HEK293 (cell line): Measurements from ENCODE around the gene SLC39A13.

Experiments used
- HIC1 ChIP-seq: fragments of 450-650 bp; formaldehyde crosslinking; IDR thresholded peaks from 2 replicates; pipeline ENCODE4 v1.5.1; 2016; ENCODE audit warnings: missing biosample characterization, missing genetic modification characterization
- OVOL3 ChIP-seq: fragments of 450-650 bp; formaldehyde crosslinking; IDR thresholded peaks from 2 replicates; pipeline ENCODE4 v1.5.1; 2016; ENCODE audit warnings: missing biosample characterization, missing genetic modification characterization
- PBX3 ChIP-seq: sonication (generic); formaldehyde crosslinking; IDR thresholded peaks from 2 replicates; pipeline ENCODE4 v1.8.1; 2022; ENCODE audit warnings: mild to moderate bottlenecking, moderate library complexity, missing genetic modification reagents
- PRDM4 ChIP-seq: fragments of 450-650 bp; formaldehyde crosslinking; IDR thresholded peaks from 2 replicates; pipeline ENCODE4 v1.5.1; 2017; ENCODE audit warnings: missing biosample characterization, missing genetic modification characterization
- REST ChIP-seq: fragments of 450-650 bp; formaldehyde crosslinking; IDR thresholded peaks from 2 replicates; pipeline ENCODE4 v1.5.1; 2016; ENCODE audit warnings: missing biosample characterization, missing genetic modification characterization
- SP2 ChIP-seq: fragments of 450-650 bp; formaldehyde crosslinking; IDR thresholded peaks from 2 replicates; pipeline ENCODE4 v1.5.1; 2016; ENCODE audit warnings: missing biosample characterization, missing genetic modification characterization
- SP7 ChIP-seq: fragments of 450-650 bp; formaldehyde crosslinking; IDR thresholded peaks from 2 replicates; pipeline ENCODE4 v1.5.1; 2016; ENCODE audit warnings: missing biosample characterization, missing genetic modification characterization
- TSHZ1 ChIP-seq: fragments of 450-650 bp; formaldehyde crosslinking; IDR thresholded peaks from 2 replicates; pipeline ENCODE4 v1.5.1; 2016; ENCODE audit warnings: missing biosample characterization, missing genetic modification characterization, borderline replicate concordance
- ZBTB1 ChIP-seq: fragments of 450-650 bp; formaldehyde crosslinking; IDR thresholded peaks from 2 replicates; pipeline ENCODE4 v1.5.1; 2016; ENCODE audit warnings: missing biosample characterization, missing genetic modification characterization
- ZBTB11 ChIP-seq: fragments of 450-650 bp; formaldehyde crosslinking; conservative IDR thresholded peaks from 2 replicates; pipeline ENCODE4 v1.5.1; 2016; ENCODE audit warnings: low read depth, missing biosample characterization, missing genetic modification characterization
- ZBTB20 ChIP-seq: fragments of 450-650 bp; formaldehyde crosslinking; IDR thresholded peaks from 2 replicates; pipeline ENCODE4 v1.5.1; 2016; ENCODE audit warnings: missing biosample characterization, missing genetic modification characterization
- ZIC2 ChIP-seq: fragments of 450-650 bp; formaldehyde crosslinking; IDR thresholded peaks from 2 replicates; pipeline ENCODE4 v1.5.1; 2016; ENCODE audit warnings: missing biosample characterization, missing genetic modification characterization
- ZNF16 ChIP-seq: fragments of 450-650 bp; formaldehyde crosslinking; IDR thresholded peaks from 2 replicates; pipeline ENCODE4 v1.5.1; 2016; ENCODE audit warnings: low read depth, missing biosample characterization, missing genetic modification characterization
- ZNF211 ChIP-seq: fragments of 450-650 bp; formaldehyde crosslinking; IDR thresholded peaks from 2 replicates; pipeline ENCODE4 v1.5.1; 2016; ENCODE audit warnings: low read depth, missing biosample characterization, missing genetic modification characterization
- ZNF324 ChIP-seq: fragments of 450-650 bp; formaldehyde crosslinking; IDR thresholded peaks from 2 replicates; pipeline ENCODE4 v1.5.1; 2016; ENCODE audit warnings: missing biosample characterization, missing genetic modification characterization
- ZNF341 ChIP-seq: fragments of 450-650 bp; formaldehyde crosslinking; IDR thresholded peaks from 2 replicates; pipeline ENCODE4; 2016; ENCODE audit warnings: low read depth, missing biosample characterization, missing genetic modification characterization
- ZNF555 ChIP-seq: fragments of 450-650 bp; formaldehyde crosslinking; conservative IDR thresholded peaks from 2 replicates; pipeline ENCODE4 v1.5.1; 2017; ENCODE audit warnings: missing biosample characterization, mild to moderate bottlenecking, missing genetic modification characterization, inconsistent platforms
- ZNF558 ChIP-seq: fragments of 450-650 bp; formaldehyde crosslinking; IDR thresholded peaks from 2 replicates; pipeline ENCODE4 v1.5.1; 2016; ENCODE audit warnings: missing biosample characterization, missing genetic modification characterization
- ZNF621 ChIP-seq: fragments of 450-650 bp; formaldehyde crosslinking; IDR thresholded peaks from 2 replicates; pipeline ENCODE4 v1.5.1; 2017; ENCODE audit warnings: missing biosample characterization, missing genetic modification characterization
- ZNF624 ChIP-seq: fragments of 450-650 bp; formaldehyde crosslinking; IDR thresholded peaks from 2 replicates; pipeline ENCODE4 v1.5.1; 2017; ENCODE audit warnings: missing biosample characterization, missing genetic modification characterization
- ZNF629 ChIP-seq: fragments of 450-650 bp; formaldehyde crosslinking; IDR thresholded peaks from 2 replicates; pipeline ENCODE4 v1.5.1; 2017; ENCODE audit warnings: missing biosample characterization, missing genetic modification characterization
- ZNF654 ChIP-seq: fragments of 450-650 bp; formaldehyde crosslinking; IDR thresholded peaks from 2 replicates; pipeline ENCODE4 v1.5.1; 2016; ENCODE audit warnings: low read depth, missing biosample characterization, missing genetic modification characterization
- ZNF707 ChIP-seq: fragments of 450-650 bp; formaldehyde crosslinking; IDR thresholded peaks from 2 replicates; pipeline ENCODE4 v1.5.1; 2016; ENCODE audit warnings: missing biosample characterization, missing genetic modification characterization
- ZNF791 ChIP-seq: fragments of 450-650 bp; formaldehyde crosslinking; IDR thresholded peaks from 2 replicates; pipeline ENCODE4 v1.5.1; 2016; ENCODE audit warnings: missing biosample characterization, missing genetic modification characterization

SLC39A13 gene

GRCh38 chr11:47415949-47416472, 7.6 kb downstream of the SLC39A13 start (continued):
- TF ChIP-seq PRDM4 (tag by site-specific recombination) (no peak), ZNF707 (tag by site-specific recombination) (no peak), ZBTB20 (tag by site-specific recombination) (peak; percentile 34; the same call in 1 of the 2 replicates), ZNF629 (tag by site-specific recombination) (peak; percentile 67), SP2 (tag by site-specific recombination) (no peak), ZNF555 (tag by site-specific recombination) (no peak), ZNF324 (tag by site-specific recombination) (no peak), ZNF621 (no peak), SP7 (peak; percentile 65), REST (tag by site-specific recombination) (no peak), ZNF558 (no peak), ZBTB11 (tag by site-specific recombination) (no peak), OVOL3 (tag by site-specific recombination) (no peak), HIC1 (tag by site-specific recombination) (peak; percentile 84), ZNF16 (no peak), ZNF654 (tag by site-specific recombination) (no peak), ZNF341 (tag by site-specific recombination) (no peak), ZNF791 (tag by site-specific recombination) (no peak), ZIC2 (tag by site-specific recombination) (peak; percentile 20; the same call in 1 of the 2 replicates), PBX3 (CRISPR knock-in tag) (no peak), ZBTB1 (tag by site-specific recombination) (no peak), TSHZ1 (tag by site-specific recombination) (no peak), ZNF624 (tag by site-specific recombination) (no peak), ZNF211 (tag by site-specific recombination) (no peak)
